ENCODE results near the gene ATP8B1.
A peak's percentile ranks its signal among the peaks of the same experiment; 100 is the strongest.

Gene ATP8B1

GRCh38 chr18:57630754-57631595, 172.1 kb downstream of the ATP8B1 start:
- peak overlapping the region; percentile 43 for H3K27ac ChIP-seq (ENCODE audit: poor library complexity, severe bottlenecking)
- no peak for TF ChIP-seq CTCF (IDR thresholded peaks at IDR 0.05; ENCODE audit: poor library complexity, severe bottlenecking)
- no peaks in the 10 kb centered on the region for H3K9me3 ChIP-seq (ENCODE audit: severe bottlenecking)
- H3K4me1 ChIP-seq (ENCODE audit: insufficient read depth, poor library complexity, severe bottlenecking), result no peaks in the 10 kb centered on the region
- peak overlapping the region; percentile 53 for H3K4me3 ChIP-seq (ENCODE audit: severe bottlenecking)
- H3K36me3 ChIP-seq (ENCODE audit: low read depth), result no peaks in the 10 kb centered on the region
- DNase-seq (ENCODE audit: low spot score) (no peak), ATAC-seq (ENCODE audit: low read depth) (no peak)
- H3K27me3 ChIP-seq (ENCODE audit: insufficient read depth, poor library complexity, severe bottlenecking), result no peaks in the 10 kb centered on the region

GRCh38 chr18:57630002-57630753, 172.9 kb downstream of the ATP8B1 start:
- Histone ChIP-seq H3K9me3 (ENCODE audit: severe bottlenecking) (no peaks in the 10 kb centered on the region), H3K27me3 (ENCODE audit: insufficient read depth, poor library complexity, severe bottlenecking) (no peaks in the 10 kb centered on the region), H3K36me3 (ENCODE audit: low read depth) (no peaks in the 10 kb centered on the region), H3K4me1 (ENCODE audit: insufficient read depth, poor library complexity, severe bottlenecking) (no peaks in the 10 kb centered on the region), H3K27ac (ENCODE audit: poor library complexity, severe bottlenecking) (peak overlapping the region; percentile 43), H3K4me3 (ENCODE audit: severe bottlenecking) (peak overlapping the region; percentile 53)
- DNase-seq (ENCODE audit: low spot score) (peak; percentile 90), ATAC-seq (ENCODE audit: low read depth) (peak; percentile 94)
- peak; percentile 89 for TF ChIP-seq CTCF (IDR thresholded peaks at IDR 0.05; ENCODE audit: poor library complexity, severe bottlenecking)

- H3K9me3 ChIP-seq (ENCODE audit: severe bottlenecking), result no peaks in the 10 kb centered on the region
- no peak for TF ChIP-seq CTCF (IDR thresholded peaks at IDR 0.05; ENCODE audit: poor library complexity, severe bottlenecking)
- H3K36me3 ChIP-seq (ENCODE audit: low read depth), result no peaks in the 10 kb centered on the region
- DNase-seq (ENCODE audit: low spot score), result no peak
- ATAC-seq (ENCODE audit: low read depth), result no peak
- H3K27me3 ChIP-seq (ENCODE audit: insufficient read depth, poor library complexity, severe bottlenecking), result no peaks in the 10 kb centered on the region
- no peak overlapping the region for H3K27ac ChIP-seq (ENCODE audit: poor library complexity, severe bottlenecking)
- no peak overlapping the region for H3K4me3 ChIP-seq (ENCODE audit: severe bottlenecking)
- H3K4me1 ChIP-seq (ENCODE audit: insufficient read depth, poor library complexity, severe bottlenecking), result no peaks in the 10 kb centered on the region
Measured at GRCh38 chr18:57629422-57629821, 173.7 kb downstream of the ATP8B1 start.

- Histone ChIP-seq H3K27ac (ENCODE audit: poor library complexity, severe bottlenecking) (no peak overlapping the region), H3K4me3 (ENCODE audit: severe bottlenecking) (no peak overlapping the region), H3K27me3 (ENCODE audit: insufficient read depth, poor library complexity, severe bottlenecking) (no peaks in the 10 kb centered on the region), H3K9me3 (ENCODE audit: severe bottlenecking) (no peaks in the 10 kb centered on the region), H3K36me3 (ENCODE audit: low read depth) (no peaks in the 10 kb centered on the region), H3K4me1 (ENCODE audit: insufficient read depth, poor library complexity, severe bottlenecking) (no peaks in the 10 kb centered on the region)
- ATAC-seq (ENCODE audit: low read depth) (no peak), DNase-seq (ENCODE audit: low spot score) (no peak)
- TF ChIP-seq CTCF (IDR thresholded peaks at IDR 0.05; ENCODE audit: poor library complexity, severe bottlenecking), result no peak
Measured at GRCh38 chr18:57627488-57627887, 175.6 kb downstream of the ATP8B1 start.
